HUES64 (cell line): ENCODE results near the gene SECTM1.

ENCODE experiments used
- H3K27ac ChIP-seq: 2 replicates; pipeline ENCODE4 v1.7.0; 2013; ENCODE audit warnings: low read depth, low read length, inconsistent platforms
- H3K27me3 ChIP-seq: 2 replicates; pipeline ENCODE4 v1.6.1; 2013; ENCODE audit warnings: mild to moderate bottlenecking, low read length; ENCODE audit not compliant: insufficient read depth
- H3K36me3 ChIP-seq: 2 replicates; pipeline ENCODE4 v1.6.1; 2013; ENCODE audit warnings: mild to moderate bottlenecking, low read length; ENCODE audit not compliant: insufficient read depth
- H3K4me1 ChIP-seq: 2 replicates; pipeline ENCODE4 v1.6.1; 2013; ENCODE audit warnings: mild to moderate bottlenecking, low read length, moderate library complexity; ENCODE audit not compliant: insufficient read depth
- H3K4me3 ChIP-seq: 2 replicates; pipeline ENCODE4 v1.5.1; 2013; ENCODE audit warnings: mild to moderate bottlenecking, low read length, moderate library complexity
- H3K9ac ChIP-seq: 2 replicates; pipeline ENCODE4 v1.6.1; 2013; ENCODE audit warnings: mild to moderate bottlenecking, low read depth, low read length
- H3K9me3 ChIP-seq: 2 replicates; pipeline ENCODE4 v1.6.1; 2013; ENCODE audit warnings: low read depth, low read length; ENCODE audit not compliant: insufficient read depth
- WGBS: fragments of 150-250, 120-280 bp; methylation state at CpG from one replicate; pipeline ENCODE4 v1.1.7; 2013; ENCODE audit warnings: missing lambda C conversion rate; 5-methylcytosine and 5-hydroxymethylcytosine counted together

SECTM1 gene

DNA sequence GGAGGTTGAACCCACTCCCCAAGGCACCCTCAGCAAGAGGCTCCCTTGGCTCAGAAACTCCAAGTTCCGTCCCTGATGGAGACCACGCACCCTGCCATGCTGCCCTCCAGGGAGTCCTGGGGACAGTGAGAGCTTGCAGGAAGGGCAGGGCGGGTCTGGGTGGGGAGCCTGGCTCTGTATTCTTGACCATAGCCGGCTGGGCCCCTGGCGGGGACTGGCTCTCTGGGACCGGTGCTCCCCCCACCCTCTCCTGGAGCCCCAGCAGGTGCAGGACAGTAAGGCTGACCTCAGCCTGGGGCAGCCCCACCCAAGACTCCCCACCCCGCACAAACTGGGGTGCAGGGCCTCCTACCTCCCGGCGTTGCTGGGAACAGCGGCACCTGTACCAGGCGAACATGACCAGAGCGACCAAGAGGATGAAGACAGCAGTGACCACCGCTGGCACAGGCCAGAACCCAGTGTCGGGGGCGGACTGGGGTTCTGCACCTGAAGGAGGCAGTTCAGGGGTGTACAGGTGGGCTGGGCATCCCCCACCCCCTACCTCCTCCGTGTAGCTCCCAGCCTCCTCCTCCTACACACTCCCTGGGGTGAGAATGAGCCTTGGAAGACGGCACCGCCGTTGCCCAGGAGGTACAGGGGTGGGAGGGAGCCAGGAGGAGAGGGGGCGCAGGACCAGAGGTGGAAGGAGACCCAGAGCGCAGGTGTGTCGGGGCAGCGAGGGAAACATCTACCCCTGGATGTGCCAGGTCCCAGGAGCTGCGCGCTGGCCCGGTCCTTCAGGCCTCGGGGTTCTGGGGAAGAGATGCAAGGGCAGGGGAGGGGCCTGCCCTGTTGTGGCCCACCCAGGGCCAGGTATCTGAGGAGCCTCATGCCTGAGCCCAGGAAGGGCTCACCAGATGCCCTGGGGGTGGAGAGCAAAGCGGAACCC, 10.8 kb downstream of the SECTM1 start:
- Histone ChIP-seq H3K4me3 (no peak overlapping the region), H3K4me1 (peaks cover 7% of the 10 kb centered on the region; the same call in 1 of the 2 replicates), H3K27ac (no peak overlapping the region), H3K9ac (no peak overlapping the region), H3K9me3 (no peaks in the 10 kb centered on the region), H3K36me3 (no peaks in the 10 kb centered on the region), H3K27me3 (0 out of 2 replicates have a peak, but pooled peaks cover 2% of the 10 kb centered on the region)
- 88% methylated on average over 27 of the region's 28 CpGs for WGBS

DNA sequence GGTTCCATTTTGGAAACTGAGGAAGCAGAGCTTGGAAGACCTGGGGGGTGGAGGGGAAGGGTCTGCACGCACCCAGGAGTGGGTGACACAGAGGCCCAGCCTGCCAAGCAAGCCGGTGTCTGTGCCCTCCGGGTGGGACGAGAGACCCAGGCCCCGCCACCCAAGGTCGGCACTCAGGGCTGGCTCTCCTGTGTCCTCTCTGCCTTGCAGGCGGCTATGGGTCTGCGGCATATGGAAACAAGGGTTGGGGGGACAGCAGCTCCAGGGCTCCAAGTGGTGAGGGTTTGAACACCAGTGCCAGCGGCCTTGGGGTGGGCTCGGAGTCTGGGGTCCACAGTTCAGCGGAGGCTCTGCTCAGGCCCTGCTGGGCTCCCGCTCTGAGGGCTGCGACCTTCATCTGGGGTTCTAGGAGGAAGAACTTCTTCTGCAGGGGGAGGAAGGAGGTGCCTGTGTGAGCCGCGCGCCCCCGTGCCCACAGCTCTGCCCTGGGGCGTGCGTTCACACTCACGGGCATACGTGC, 11.6 kb downstream of the SECTM1 start:
- 97% methylated on average over 21 of the region's 21 CpGs for WGBS
- Histone ChIP-seq H3K27me3 (0 out of 2 replicates have a peak, but pooled peaks cover 2% of the 10 kb centered on the region), H3K4me3 (no peak overlapping the region), H3K9ac (no peak overlapping the region), H3K9me3 (no peaks in the 10 kb centered on the region), H3K4me1 (peaks cover under 1% of the 10 kb centered on the region; the same call in 1 of the 2 replicates), H3K27ac (no peak overlapping the region), H3K36me3 (no peaks in the 10 kb centered on the region)

DNA sequence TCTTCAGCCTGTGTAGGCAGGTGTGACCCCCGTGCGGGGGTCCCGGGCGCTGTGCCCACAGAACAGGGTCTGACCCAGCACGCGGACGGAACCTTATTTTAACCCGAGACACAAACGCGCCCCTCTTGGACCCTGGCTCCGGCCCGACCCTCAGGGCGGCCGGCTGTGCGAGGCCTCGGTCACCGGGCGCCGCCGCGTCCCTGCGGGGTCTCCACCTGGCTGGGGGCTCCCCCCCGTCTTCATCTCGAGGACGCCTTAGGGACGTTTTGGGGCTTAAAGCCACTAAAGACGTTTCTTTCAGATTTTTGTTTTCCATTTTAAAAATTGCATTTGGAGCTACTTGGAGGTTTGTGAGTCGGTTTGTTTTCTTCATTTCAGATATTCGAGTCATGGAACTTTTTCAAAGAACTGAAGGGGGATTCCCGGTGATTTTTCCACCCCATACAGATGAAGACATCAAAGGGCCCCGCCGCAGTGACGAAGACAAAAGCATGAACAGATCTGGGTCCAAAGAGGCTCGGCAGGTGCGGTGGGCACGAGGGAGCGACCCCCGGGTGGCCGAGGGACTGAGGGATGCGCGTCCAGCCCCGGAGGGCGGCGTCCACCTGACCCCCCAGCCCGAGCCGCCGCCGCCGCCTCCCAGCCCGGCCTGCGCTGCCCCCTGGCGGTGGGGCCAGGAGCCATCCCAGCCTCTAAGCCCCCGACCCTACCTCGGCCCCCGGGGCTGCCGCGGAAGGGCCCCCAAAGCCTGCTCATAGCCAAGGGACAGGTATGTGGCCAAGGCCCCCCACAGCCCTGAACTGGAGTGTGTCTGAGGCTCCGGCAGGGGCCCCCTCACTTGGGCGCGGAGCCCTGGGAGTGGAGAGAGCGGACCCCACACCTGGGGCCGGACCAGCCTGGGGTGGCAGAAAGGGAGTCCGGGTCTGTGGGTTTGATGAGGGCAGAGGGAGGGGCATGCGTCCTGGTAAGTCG, 12.3 kb downstream of the SECTM1 start:
- 56% methylated on average over 65 of the region's 65 CpGs for WGBS
- Histone ChIP-seq H3K27me3 (no peaks in the 10 kb centered on the region), H3K36me3 (no peaks in the 10 kb centered on the region), H3K9me3 (no peaks in the 10 kb centered on the region), H3K4me3 (no peak overlapping the region), H3K4me1 (no peaks in the 10 kb centered on the region), H3K9ac (no peak overlapping the region), H3K27ac (no peak overlapping the region)

GRCh38 chr17:82320140-82320840, 13.3 kb downstream of the SECTM1 start:
- no peaks in the 10 kb centered on the region for H3K36me3 ChIP-seq
- no peak overlapping the region for H3K9ac ChIP-seq
- no peaks in the 10 kb centered on the region for H3K4me1 ChIP-seq
- no peaks in the 10 kb centered on the region; the same call in 1 of the 2 replicates for H3K27me3 ChIP-seq
- no peaks in the 10 kb centered on the region for H3K9me3 ChIP-seq
- WGBS, result 86% methylated on average over 26 of the region's 26 CpGs
- H3K4me3 ChIP-seq, result no peak overlapping the region
- no peak overlapping the region for H3K27ac ChIP-seq

DNA sequence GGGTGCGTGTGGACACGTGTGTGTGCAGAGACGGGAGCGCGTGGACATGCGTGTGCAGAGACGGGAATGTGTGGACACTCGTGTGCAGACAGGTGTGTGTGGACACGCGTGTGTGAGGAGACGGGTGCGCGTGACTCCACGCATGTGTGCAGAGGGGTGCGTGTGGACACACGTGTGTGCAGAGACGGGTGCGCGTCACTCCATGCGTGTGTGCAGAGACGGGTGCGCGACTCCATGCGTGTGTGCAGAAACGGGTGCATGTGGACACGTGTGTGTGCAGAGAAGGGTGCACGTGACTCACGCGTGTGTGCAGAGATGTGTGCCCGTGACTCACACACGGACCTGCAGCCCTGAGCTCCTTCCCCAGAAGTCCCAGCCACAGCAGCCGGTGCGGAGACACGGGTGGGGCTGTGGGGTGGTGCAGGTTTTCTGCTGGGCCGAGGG, 13.9 kb downstream of the SECTM1 start:
- Histone ChIP-seq H3K36me3 (no peaks in the 10 kb centered on the region), H3K9ac (no peak overlapping the region), H3K27ac (no peak overlapping the region), H3K27me3 (no peaks in the 10 kb centered on the region; the same call in 1 of the 2 replicates), H3K4me1 (no peaks in the 10 kb centered on the region), H3K4me3 (no peak overlapping the region), H3K9me3 (no peaks in the 10 kb centered on the region)
- WGBS, result 97% methylated on average over 35 of the region's 35 CpGs

DNA sequence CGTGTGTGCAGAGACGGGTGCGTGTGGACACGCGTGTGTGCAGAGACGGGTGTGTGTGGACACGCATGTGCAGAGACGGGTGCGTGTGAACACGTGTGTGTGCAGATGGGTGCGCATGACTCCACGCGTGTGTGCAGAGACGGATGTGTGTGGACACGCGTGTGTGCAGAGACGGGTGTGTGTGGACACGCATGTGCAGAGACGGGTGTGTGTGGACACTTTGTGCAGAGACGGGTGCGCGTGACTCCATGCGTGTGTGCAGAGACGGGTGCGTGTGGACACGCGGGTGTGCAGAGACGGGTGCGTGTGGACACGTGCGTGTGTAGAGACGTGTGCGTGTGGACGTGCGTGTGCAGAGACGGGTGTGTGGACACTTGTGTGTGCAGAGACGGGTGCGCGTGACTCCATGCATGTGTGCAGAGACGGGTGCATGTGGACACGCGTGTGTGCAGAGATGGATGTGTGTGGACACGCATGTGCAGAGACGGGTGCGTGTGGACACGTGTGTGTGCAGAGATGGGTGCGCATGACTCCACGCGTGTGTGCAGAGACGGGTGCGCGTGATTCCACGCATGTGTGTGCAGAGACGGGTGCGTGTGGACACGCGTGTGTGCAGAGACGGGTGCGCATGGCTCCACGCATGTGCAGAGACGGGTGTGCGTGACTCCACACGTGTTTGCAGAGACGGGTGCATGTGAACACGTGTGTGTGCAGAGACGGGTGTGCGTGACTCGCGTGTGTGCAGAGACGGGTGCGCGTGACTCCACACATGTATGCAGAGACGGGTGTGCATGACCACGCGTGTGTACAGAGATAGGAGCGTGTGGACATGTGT, 14.6 kb downstream of the SECTM1 start:
- H3K4me3 ChIP-seq, result no peak overlapping the region
- WGBS, result 95% methylated on average over 76 of the region's 76 CpGs
- H3K27me3 ChIP-seq, result no peaks in the 10 kb centered on the region; the same call in 1 of the 2 replicates
- H3K9ac ChIP-seq, result no peak overlapping the region
- H3K4me1 ChIP-seq, result no peaks in the 10 kb centered on the region
- no peak overlapping the region for H3K27ac ChIP-seq
- no peaks in the 10 kb centered on the region for H3K36me3 ChIP-seq
- no peaks in the 10 kb centered on the region for H3K9me3 ChIP-seq

GRCh38 chr17:82318169-82318498, 15.4 kb downstream of the SECTM1 start:
- H3K36me3 ChIP-seq, result no peaks in the 10 kb centered on the region
- no peaks in the 10 kb centered on the region for H3K9me3 ChIP-seq
- H3K27me3 ChIP-seq, result no peaks in the 10 kb centered on the region; the same call in 1 of the 2 replicates
- WGBS, result 94% methylated on average over 20 of the region's 20 CpGs
- no peak overlapping the region for H3K9ac ChIP-seq
- no peaks in the 10 kb centered on the region for H3K4me1 ChIP-seq
- H3K27ac ChIP-seq, result no peak overlapping the region
- no peak overlapping the region for H3K4me3 ChIP-seq

GRCh38 chr17:82317394-82318168, 16.0 kb downstream of the SECTM1 start, which contains the start of gene CD7:
TSS of gene CD7 (minus strand) at chr17:82317608. CDS start at chr17:82317495, 113 bp downstream.
- Histone ChIP-seq H3K27me3 (no peaks in the 10 kb centered on the region; the same call in 1 of the 2 replicates), H3K9me3 (no peaks in the 10 kb centered on the region), H3K27ac (no peak within 1 kb of the TSS), H3K9ac (no peak within 1 kb of the TSS), H3K4me1 (no peaks in the 10 kb centered on the region), H3K36me3 (no peaks in the 10 kb centered on the region), H3K4me3 (no peak within 1 kb of the TSS)
- WGBS, result 79% methylated on average over 26 of the region's 26 CpGs

DNA sequence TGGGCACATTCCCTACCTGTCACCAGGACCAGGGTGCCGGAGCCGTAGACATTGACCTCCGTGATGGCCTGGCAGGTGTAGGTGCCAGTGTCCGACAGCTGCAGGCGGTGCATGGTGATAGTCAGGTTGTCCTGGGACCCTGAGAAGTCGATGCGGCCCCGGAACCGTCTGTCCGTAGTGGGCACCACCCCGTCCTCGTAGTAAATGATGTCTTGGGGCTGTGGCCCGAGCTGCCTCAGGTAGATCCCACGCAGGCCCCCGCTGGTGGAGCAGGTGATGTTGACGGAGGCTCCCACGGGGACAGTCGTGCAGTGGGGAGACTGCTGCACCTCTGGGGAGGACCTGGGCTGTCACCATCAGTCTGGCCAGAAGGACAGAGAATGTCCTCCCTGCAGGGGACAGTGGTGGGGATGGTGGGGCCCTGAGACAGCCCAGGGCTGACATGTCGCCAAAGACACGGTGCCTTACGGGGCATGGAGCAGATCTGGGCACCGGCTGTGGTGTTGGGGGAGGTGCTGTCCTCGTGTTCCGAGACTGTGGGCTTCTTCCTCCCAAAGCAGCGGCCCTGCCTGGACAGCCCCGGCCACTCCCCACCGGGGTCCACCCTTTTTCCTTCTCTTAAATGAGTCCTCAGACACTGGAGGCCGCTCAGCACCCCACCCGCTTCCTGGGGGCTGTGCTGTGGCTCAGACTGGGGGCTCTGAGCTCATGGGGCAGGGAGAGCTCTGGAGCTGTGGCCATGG, 16.7 kb downstream of the SECTM1 start:
- no peaks in the 10 kb centered on the region for H3K4me1 ChIP-seq
- no peak overlapping the region for H3K9ac ChIP-seq
- H3K9me3 ChIP-seq, result no peaks in the 10 kb centered on the region
- no peak overlapping the region for H3K27ac ChIP-seq
- no peaks in the 10 kb centered on the region for H3K36me3 ChIP-seq
- H3K27me3 ChIP-seq, result no peaks in the 10 kb centered on the region; the same call in 1 of the 2 replicates
- WGBS, result 88% methylated on average over 29 of the region's 29 CpGs
- H3K4me3 ChIP-seq, result no peak overlapping the region
